ENCODE measurements around the gene PLEKHA7. TPM values are rescaled to one million over a fixed set of nuclear protein-coding genes. Genes with fewer than 3 reads are reported as not detected.

Gene PLEKHA7
- total RNA-seq, 2 donors from 2014 or later, result 55.6 to 65.9 TPM

- no peak for DNase-seq
- Histone ChIP-seq H3K4me1 (peaks cover 4% of the 10 kb centered on the region), H3K4me3 (no peak overlapping the region), H3K9ac (ENCODE audit: low read depth in 2 of 2, low read length in 2 of 2) (no peak overlapping the region), H3K9me3 (no peaks in the 10 kb centered on the region), H3K27me3 (no peaks in the 10 kb centered on the region), H3K36me3 (no peaks in the 10 kb centered on the region), H3K27ac (peak overlapping the region; percentile 72)
- intact Hi-C loops (cut with DNase I), result no loop called here
- TF ChIP-seq CTCF (IDR thresholded peaks at IDR 0.05), result no peak
These were observed 1.5 kb upstream of the PLEKHA7 start for GRCh38 chr11:17015627-17016126.

GRCh38 chr11:17014833-17015626 lies 816 bp upstream of the PLEKHA7 start:
- no peaks in the 10 kb centered on the region for H3K27me3 ChIP-seq
- H3K4me3 ChIP-seq, result peak overlapping the region; percentile 79
- peak; percentile 39 for TF ChIP-seq CTCF (IDR thresholded peaks at IDR 0.05)
- no peaks in the 10 kb centered on the region for H3K36me3 ChIP-seq
- H3K4me1 ChIP-seq, result peaks cover 4% of the 10 kb centered on the region
- peak; percentile 69 for DNase-seq
- H3K9me3 ChIP-seq, result no peaks in the 10 kb centered on the region
- peak overlapping the region; percentile 72 for H3K27ac ChIP-seq
- H3K9ac ChIP-seq (ENCODE audit: low read depth in 2 of 2, low read length in 2 of 2), result peak overlapping the region; percentile 61 to 92
- intact Hi-C loops (cut with DNase I), result no loop called here

- Histone ChIP-seq H3K4me3 (peak overlapping the region; percentile 79), H3K27ac (peak overlapping the region; percentile 76), H3K27me3 (no peaks in the 10 kb centered on the region), H3K9ac (ENCODE audit: low read depth in 2 of 2, low read length in 2 of 2) (peak overlapping the region; percentile 78 to 81), H3K36me3 (no peaks in the 10 kb centered on the region), H3K9me3 (no peaks in the 10 kb centered on the region), H3K4me1 (peaks cover 4% of the 10 kb centered on the region)
- DNase-seq, result peak; percentile 56
- intact Hi-C loops (cut with DNase I), result no loop called here
- no peak for TF ChIP-seq CTCF (IDR thresholded peaks at IDR 0.05)
These were observed 480 bp downstream of the PLEKHA7 start for GRCh38 chr11:17013548-17014320.

- TF ChIP-seq CTCF (IDR thresholded peaks at IDR 0.05), result no peak
- intact Hi-C loops (cut with DNase I), result no loop called here
- Histone ChIP-seq H3K4me1 (peaks cover 4% of the 10 kb centered on the region), H3K27me3 (no peaks in the 10 kb centered on the region), H3K4me3 (peak overlapping the region; percentile 79), H3K9ac (ENCODE audit: low read depth in 2 of 2, low read length in 2 of 2) (peak overlapping the region; percentile 78 to 81), H3K9me3 (no peaks in the 10 kb centered on the region), H3K36me3 (no peaks in the 10 kb centered on the region), H3K27ac (peak overlapping the region; percentile 76)
- peak; percentile 74 for DNase-seq
These were observed 1.3 kb downstream of the PLEKHA7 start for GRCh38 chr11:17012712-17013547.

GRCh38 chr11:17012179-17012578 lies 2.0 kb downstream of the PLEKHA7 start:
- TF ChIP-seq CTCF (IDR thresholded peaks at IDR 0.05), result no peak
- no peaks in the 10 kb centered on the region for H3K9me3 ChIP-seq
- H3K9ac ChIP-seq (ENCODE audit: low read depth in 2 of 2, low read length in 2 of 2), result no peak overlapping the region
- no peaks in the 10 kb centered on the region for H3K36me3 ChIP-seq
- peaks cover 4% of the 10 kb centered on the region for H3K4me1 ChIP-seq
- no peaks in the 10 kb centered on the region for H3K27me3 ChIP-seq
- peak overlapping the region; percentile 76 for H3K27ac ChIP-seq
- peak overlapping the region; percentile 79 for H3K4me3 ChIP-seq
- no peak for DNase-seq
- intact Hi-C loops (cut with DNase I), result no loop called here
